Skeletal muscle satellite cell (primary cell): ENCODE results near the gene SLC35C1.

Source experiments
- H3K27me3 ChIP-seq: 2 replicates; pipeline ENCODE4 v1.7.0; 2013; ENCODE audit warnings: low read length; ENCODE audit not compliant: control insufficient read depth, insufficient read depth
- H3K36me3 ChIP-seq: 2 replicates; pipeline ENCODE4 v1.7.0; 2013; ENCODE audit warnings: mild to moderate bottlenecking, control low read depth, low read length; ENCODE audit not compliant: insufficient read depth
- H3K4me1 ChIP-seq: 2 replicates; pipeline ENCODE4 v1.7.0; 2013; ENCODE audit warnings: low read length; ENCODE audit not compliant: control insufficient read depth, insufficient read depth
- H3K4me2 ChIP-seq: 2 replicates; pipeline ENCODE4 v1.7.0; 2013; ENCODE audit warnings: mild to moderate bottlenecking, low read length
- H3K4me3 ChIP-seq: 2 replicates; pipeline ENCODE4 v1.7.0; 2013; ENCODE audit warnings: low read length
- H3K9ac ChIP-seq: 2 replicates; pipeline ENCODE4 v1.7.0; 2013; ENCODE audit warnings: mild to moderate bottlenecking, low read depth, low read length, moderate library complexity
- H3K9me3 ChIP-seq: replicated peaks from 2 replicates; pipeline ENCODE4 v1.7.0; 2013; ENCODE audit warnings: mild to moderate bottlenecking, control low read depth, low read length

Gene SLC35C1

GRCh38 chr11:45771566-45772448 is 33.1 kb upstream of the SLC35C1 start:
- Histone ChIP-seq H3K9me3 (no peaks in the 10 kb centered on the region), H3K4me1 (peaks cover 3% of the 10 kb centered on the region), H3K27me3 (peaks cover 56% of the 10 kb centered on the region), H3K4me2 (peak overlapping the region; percentile 96), H3K4me3 (peak overlapping the region; percentile 71), H3K36me3 (no peaks in the 10 kb centered on the region), H3K9ac (peak overlapping the region; percentile 41)

DNA sequence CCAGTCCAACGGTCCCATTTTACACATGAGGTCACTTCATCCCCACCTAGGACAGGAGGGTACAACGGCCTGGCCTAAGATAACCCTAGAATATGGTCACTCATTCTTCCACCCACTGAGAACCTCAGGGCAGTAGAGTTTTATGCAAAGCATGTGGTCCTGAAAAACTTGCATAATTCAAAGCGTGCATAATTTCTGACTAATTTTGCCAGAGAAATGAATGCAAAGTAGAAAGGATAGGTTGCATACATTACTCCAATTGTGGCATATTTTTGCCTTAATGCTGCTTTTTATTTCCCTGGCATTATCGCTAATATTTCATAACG is 32.5 kb upstream of the SLC35C1 start:
- no peak overlapping the region for H3K9ac ChIP-seq
- H3K9me3 ChIP-seq = no peaks in the 10 kb centered on the region
- no peak overlapping the region for H3K4me2 ChIP-seq
- no peaks in the 10 kb centered on the region for H3K36me3 ChIP-seq
- peaks cover 56% of the 10 kb centered on the region for H3K27me3 ChIP-seq
- H3K4me3 ChIP-seq = no peak overlapping the region
- H3K4me1 ChIP-seq = peaks cover 3% of the 10 kb centered on the region

- Histone ChIP-seq H3K9ac (no peak overlapping the region), H3K4me1 (peaks cover 3% of the 10 kb centered on the region), H3K4me3 (no peak overlapping the region), H3K27me3 (peaks cover 56% of the 10 kb centered on the region), H3K9me3 (no peaks in the 10 kb centered on the region), H3K36me3 (no peaks in the 10 kb centered on the region), H3K4me2 (no peak overlapping the region)
These were observed 31.8 kb upstream of the SLC35C1 start for GRCh38 chr11:45772986-45773785.

DNA sequence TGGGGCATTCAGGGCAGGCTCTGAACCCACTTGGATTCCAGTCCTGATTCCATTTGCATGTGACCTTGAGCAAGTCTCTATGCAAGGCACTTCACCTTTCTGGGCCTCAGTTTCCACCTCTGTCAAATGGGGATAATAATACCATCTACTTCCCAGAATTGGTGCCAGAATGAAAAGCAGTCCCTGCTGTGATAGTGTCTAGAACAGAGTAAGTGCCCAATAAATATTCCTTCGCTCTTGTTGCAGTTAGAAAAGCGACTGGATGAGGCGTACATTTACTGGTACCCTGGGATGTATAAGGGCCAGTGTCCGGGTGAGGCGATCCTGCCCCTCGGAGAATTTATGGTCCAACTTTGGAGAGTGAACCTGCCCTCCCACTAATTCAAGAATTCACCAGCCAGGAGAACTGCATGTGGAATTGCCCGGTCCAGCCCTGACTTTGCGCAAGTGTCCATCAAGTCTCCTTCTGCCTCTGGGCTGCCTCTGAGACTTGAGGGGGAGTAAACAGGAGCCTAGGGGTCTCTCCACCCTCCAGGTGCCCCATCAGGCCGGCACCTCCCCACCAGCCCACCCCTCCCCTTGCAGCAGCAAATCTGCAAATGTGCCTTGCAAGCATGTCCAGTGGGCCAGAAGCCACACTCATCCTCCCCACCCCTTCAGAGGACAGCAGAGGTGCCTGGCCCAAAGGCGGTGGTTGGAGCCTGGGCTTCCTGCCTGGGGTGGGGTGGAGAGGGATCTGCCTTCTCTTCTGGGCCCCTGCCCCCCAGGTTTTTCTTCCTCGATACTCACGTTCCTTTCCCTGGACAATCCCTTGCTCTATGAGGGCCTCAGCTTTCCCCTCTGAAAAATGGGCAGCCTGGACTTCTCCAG is 30.9 kb upstream of the SLC35C1 start:
- no peak overlapping the region for H3K4me3 ChIP-seq
- no peaks in the 10 kb centered on the region for H3K36me3 ChIP-seq
- H3K9me3 ChIP-seq = no peaks in the 10 kb centered on the region
- no peak overlapping the region for H3K4me2 ChIP-seq
- no peak overlapping the region for H3K9ac ChIP-seq
- peaks cover 3% of the 10 kb centered on the region for H3K4me1 ChIP-seq
- H3K27me3 ChIP-seq = peaks cover 56% of the 10 kb centered on the region

GRCh38 chr11:45774786-45775185 is 30.2 kb upstream of the SLC35C1 start:
- Histone ChIP-seq H3K27me3 (peaks cover 52% of the 10 kb centered on the region), H3K4me2 (no peak overlapping the region), H3K9ac (no peak overlapping the region), H3K4me3 (no peak overlapping the region), H3K4me1 (peaks cover 3% of the 10 kb centered on the region), H3K36me3 (no peaks in the 10 kb centered on the region), H3K9me3 (no peaks in the 10 kb centered on the region)

GRCh38 chr11:45777127-45777969 is 27.6 kb upstream of the SLC35C1 start:
- Histone ChIP-seq H3K4me3 (no peak overlapping the region), H3K4me1 (no peaks in the 10 kb centered on the region), H3K27me3 (peaks cover 56% of the 10 kb centered on the region), H3K9ac (no peak overlapping the region), H3K4me2 (no peak overlapping the region), H3K36me3 (no peaks in the 10 kb centered on the region), H3K9me3 (no peaks in the 10 kb centered on the region)

DNA sequence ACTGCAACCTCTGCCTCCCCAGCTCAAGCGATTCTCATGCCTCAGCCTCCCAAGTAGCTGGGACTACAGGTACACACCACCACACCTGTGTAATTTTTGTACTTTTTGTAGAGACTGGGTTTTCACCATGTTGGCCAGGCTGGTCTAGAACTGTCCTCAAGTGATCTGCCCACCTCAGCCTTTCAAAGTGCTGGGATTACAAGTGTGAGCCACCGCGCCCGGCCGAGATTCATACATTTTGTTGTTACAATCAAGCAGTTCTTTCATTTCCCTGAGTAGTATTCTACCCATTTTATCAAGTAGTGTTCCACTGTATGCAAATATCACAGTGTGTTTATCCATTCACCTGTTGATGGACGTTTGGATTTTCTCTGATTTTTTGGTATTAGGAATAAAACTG is 26.6 kb upstream of the SLC35C1 start:
- Histone ChIP-seq H3K9ac (no peak overlapping the region), H3K27me3 (peaks cover 53% of the 10 kb centered on the region), H3K4me2 (no peak overlapping the region), H3K9me3 (no peaks in the 10 kb centered on the region), H3K4me3 (no peak overlapping the region), H3K36me3 (no peaks in the 10 kb centered on the region), H3K4me1 (no peaks in the 10 kb centered on the region)

GRCh38 chr11:45779602-45780001 is 25.3 kb upstream of the SLC35C1 start:
- H3K4me1 ChIP-seq = no peaks in the 10 kb centered on the region
- no peak overlapping the region for H3K4me3 ChIP-seq
- no peak overlapping the region for H3K9ac ChIP-seq
- H3K36me3 ChIP-seq = no peaks in the 10 kb centered on the region
- no peak overlapping the region for H3K4me2 ChIP-seq
- H3K27me3 ChIP-seq = peaks cover 41% of the 10 kb centered on the region
- no peaks in the 10 kb centered on the region for H3K9me3 ChIP-seq

DNA sequence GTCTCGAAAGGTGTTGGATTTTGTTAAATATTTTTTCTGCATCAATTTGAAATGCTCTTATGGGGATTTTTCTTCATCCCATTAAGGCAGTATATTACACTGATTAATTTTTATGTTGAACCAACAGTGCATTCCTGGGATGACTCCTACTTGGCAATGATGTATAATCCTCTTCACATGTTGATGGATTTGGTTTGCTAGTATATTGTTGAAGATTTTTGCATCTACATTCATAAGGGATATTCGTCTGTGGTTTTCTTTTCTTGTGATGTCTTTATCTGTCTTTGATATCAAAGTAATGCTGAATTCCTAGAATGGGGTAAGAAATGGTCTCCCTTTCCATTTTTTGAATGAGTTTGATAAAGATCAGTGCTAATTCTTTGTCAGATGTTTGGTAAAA is 18.7 kb upstream of the SLC35C1 start:
- Histone ChIP-seq H3K9ac (no peak overlapping the region), H3K4me1 (no peaks in the 10 kb centered on the region), H3K9me3 (no peaks in the 10 kb centered on the region), H3K4me2 (no peak overlapping the region), H3K4me3 (no peak overlapping the region), H3K36me3 (no peaks in the 10 kb centered on the region), H3K27me3 (peaks cover 19% of the 10 kb centered on the region)

- H3K9me3 ChIP-seq = no peaks in the 10 kb centered on the region
- H3K27me3 ChIP-seq = peaks cover 28% of the 10 kb centered on the region
- no peaks in the 10 kb centered on the region for H3K36me3 ChIP-seq
- H3K4me1 ChIP-seq = no peaks in the 10 kb centered on the region
- no peak overlapping the region for H3K4me2 ChIP-seq
- H3K9ac ChIP-seq = no peak overlapping the region
- H3K4me3 ChIP-seq = no peak overlapping the region
These were observed 16.1 kb upstream of the SLC35C1 start for GRCh38 chr11:45788887-45789286.
